ENCODE results near the gene PRB3. TPM values are rescaled to one million over a fixed set of nuclear protein-coding genes. Genes with fewer than 3 reads are reported as not detected.

The PRB3 gene
- polyA plus RNA-seq, 2 of the 4 experiments (the other 2 are of a cell fraction) = not detected

DNA sequence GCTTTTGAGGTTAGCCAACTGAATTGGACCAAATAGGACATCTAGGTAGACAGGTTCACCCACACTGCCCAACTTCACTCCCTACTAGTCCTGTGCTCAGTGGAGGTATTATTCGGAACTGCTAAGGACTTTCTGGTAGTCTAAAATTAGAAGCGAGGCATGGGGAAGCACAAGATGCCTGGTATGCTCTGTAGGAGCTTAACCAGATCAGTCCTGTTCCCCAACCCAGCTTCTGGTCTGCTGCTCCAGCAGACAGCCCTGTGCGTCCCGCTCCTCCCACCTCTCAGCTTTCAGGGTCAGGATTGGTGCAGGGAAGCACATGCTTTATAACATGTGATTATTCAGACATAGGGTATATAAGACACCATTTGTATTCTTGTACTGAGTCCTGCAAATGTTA lies 31.2 kb downstream of the PRB3 start:
- H3K4me2 ChIP-seq = no peak overlapping the region
- TF ChIP-seq, protein P1, sequence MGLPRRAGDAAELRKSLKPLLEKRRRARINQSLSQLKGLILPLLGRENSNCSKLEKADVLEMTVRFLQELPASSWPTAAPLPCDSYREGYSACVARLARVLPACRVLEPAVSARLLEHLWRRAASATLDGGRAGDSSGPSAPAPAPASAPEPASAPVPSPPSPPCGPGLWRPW (IDR thresholded peaks at IDR 0.05) = no peak
- TF ChIP-seq HOXA7 (CRISPR knock-in tag; IDR thresholded peaks at IDR 0.05) (no peak), EP300 (IDR thresholded peaks at IDR 0.05) (no peak), POLR2AphosphoS2 (conservative IDR thresholded peaks at IDR 0.05; ENCODE audit: low read length) (no peak), HDAC2 (IDR thresholded peaks at IDR 0.05) (no peak)
- TF ChIP-seq, protein P2, sequence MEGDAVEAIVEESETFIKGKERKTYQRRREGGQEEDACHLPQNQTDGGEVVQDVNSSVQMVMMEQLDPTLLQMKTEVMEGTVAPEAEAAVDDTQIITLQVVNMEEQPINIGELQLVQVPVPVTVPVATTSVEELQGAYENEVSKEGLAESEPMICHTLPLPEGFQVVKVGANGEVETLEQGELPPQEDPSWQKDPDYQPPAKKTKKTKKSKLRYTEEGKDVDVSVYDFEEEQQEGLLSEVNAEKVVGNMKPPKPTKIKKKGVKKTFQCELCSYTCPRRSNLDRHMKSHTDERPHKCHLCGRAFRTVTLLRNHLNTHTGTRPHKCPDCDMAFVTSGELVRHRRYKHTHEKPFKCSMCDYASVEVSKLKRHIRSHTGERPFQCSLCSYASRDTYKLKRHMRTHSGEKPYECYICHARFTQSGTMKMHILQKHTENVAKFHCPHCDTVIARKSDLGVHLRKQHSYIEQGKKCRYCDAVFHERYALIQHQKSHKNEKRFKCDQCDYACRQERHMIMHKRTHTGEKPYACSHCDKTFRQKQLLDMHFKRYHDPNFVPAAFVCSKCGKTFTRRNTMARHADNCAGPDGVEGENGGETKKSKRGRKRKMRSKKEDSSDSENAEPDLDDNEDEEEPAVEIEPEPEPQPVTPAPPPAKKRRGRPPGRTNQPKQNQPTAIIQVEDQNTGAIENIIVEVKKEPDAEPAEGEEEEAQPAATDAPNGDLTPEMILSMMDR (IDR thresholded peaks at IDR 0.05) = no peak
- TF ChIP-seq, protein P3, sequence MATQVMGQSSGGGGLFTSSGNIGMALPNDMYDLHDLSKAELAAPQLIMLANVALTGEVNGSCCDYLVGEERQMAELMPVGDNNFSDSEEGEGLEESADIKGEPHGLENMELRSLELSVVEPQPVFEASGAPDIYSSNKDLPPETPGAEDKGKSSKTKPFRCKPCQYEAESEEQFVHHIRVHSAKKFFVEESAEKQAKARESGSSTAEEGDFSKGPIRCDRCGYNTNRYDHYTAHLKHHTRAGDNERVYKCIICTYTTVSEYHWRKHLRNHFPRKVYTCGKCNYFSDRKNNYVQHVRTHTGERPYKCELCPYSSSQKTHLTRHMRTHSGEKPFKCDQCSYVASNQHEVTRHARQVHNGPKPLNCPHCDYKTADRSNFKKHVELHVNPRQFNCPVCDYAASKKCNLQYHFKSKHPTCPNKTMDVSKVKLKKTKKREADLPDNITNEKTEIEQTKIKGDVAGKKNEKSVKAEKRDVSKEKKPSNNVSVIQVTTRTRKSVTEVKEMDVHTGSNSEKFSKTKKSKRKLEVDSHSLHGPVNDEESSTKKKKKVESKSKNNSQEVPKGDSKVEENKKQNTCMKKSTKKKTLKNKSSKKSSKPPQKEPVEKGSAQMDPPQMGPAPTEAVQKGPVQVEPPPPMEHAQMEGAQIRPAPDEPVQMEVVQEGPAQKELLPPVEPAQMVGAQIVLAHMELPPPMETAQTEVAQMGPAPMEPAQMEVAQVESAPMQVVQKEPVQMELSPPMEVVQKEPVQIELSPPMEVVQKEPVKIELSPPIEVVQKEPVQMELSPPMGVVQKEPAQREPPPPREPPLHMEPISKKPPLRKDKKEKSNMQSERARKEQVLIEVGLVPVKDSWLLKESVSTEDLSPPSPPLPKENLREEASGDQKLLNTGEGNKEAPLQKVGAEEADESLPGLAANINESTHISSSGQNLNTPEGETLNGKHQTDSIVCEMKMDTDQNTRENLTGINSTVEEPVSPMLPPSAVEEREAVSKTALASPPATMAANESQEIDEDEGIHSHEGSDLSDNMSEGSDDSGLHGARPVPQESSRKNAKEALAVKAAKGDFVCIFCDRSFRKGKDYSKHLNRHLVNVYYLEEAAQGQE (IDR thresholded peaks at IDR 0.05) = no peak
- no peak overlapping the region for H3K27ac ChIP-seq
- ATAC-seq (no peak), DNase-seq (ENCODE audit: low read depth in 1 of 2, low spot score in 1 of 2) (no peak), FAIRE-seq (no peak)
- 11% methylated on average over 4 of the region's 4 CpGs for WGBS (ENCODE audit: missing lambda C conversion rate)
- ChIA-PET CTCF (interaction anchor here (1.9 kb wide), 1 partner anchor 10 kb away, joined by 6 read pairs; no protein-coding TSS in a partner anchor), POLR2A (no interaction called here)
- no peak overlapping the region for H3K4me3 ChIP-seq
- H3K9me3 ChIP-seq = no peaks in the 10 kb centered on the region
- H3K4me1 ChIP-seq = no peaks in the 10 kb centered on the region

DNA sequence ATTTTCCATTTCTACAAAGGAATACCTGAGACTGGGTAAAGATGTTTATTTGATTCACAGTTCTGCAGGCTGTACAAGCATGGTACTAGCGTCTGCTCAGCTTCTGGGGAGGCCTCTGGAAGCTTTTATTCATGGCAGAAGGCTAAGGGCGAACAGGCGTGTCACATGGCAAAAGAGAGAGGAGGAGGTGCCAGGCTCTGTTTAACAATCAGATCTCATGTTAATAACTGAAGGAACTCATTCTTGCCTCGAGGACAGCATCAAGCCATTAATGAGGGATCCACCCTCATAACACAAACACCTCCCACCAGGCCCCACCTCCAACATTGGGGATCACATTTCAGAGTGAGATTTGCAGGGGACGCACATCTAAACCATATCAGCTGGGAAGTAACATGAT lies 36.0 kb downstream of the PRB3 start:
- ATAC-seq (no peak), DNase-seq (ENCODE audit: low read depth in 1 of 2, low spot score in 1 of 2) (no peak), FAIRE-seq (no peak)
- Histone ChIP-seq H3K4me2 (no peak overlapping the region), H3K4me3 (no peak overlapping the region), H3K27ac (no peak overlapping the region), H3K9me3 (no peaks in the 10 kb centered on the region), H3K4me1 (no peaks in the 10 kb centered on the region)
- ChIA-PET POLR2A (no interaction called here), CTCF (no interaction called here)
- WGBS (ENCODE audit: missing lambda C conversion rate) = 29% methylated on average over 5 of the region's 5 CpGs
- TF ChIP-seq MYC (IDR thresholded peaks at IDR 0.05; ENCODE audit: borderline replicate concordance, low read length) (no peak), EHMT2 (IDR thresholded peaks at IDR 0.05; ENCODE audit: low read depth) (no peak), EHF (CRISPR knock-in tag; IDR thresholded peaks at IDR 0.05) (no peak), CBX8 (IDR thresholded peaks at IDR 0.05) (no peak), NFE2L2 (conservative IDR thresholded peaks at IDR 0.05; ENCODE audit: low read length) (no peak), TP53 (CRISPR knock-in tag; IDR thresholded peaks at IDR 0.05) (no peak), ZNF302 (CRISPR knock-in tag; IDR thresholded peaks at IDR 0.05) (no peak), HDAC2 (IDR thresholded peaks at IDR 0.05) (no peak), FOXS1 (CRISPR knock-in tag; IDR thresholded peaks at IDR 0.05) (no peak), ZSCAN20 (CRISPR knock-in tag; IDR thresholded peaks at IDR 0.05) (no peak), ESRRA (IDR thresholded peaks at IDR 0.05; ENCODE audit: borderline replicate concordance, low read length) (no peak), RAD21 (conservative IDR thresholded peaks at IDR 0.05 in 1 of 2, IDR thresholded peaks at IDR 0.05 in 1 of 2) (no peak), MAFK (IDR thresholded peaks at IDR 0.05; ENCODE audit: partially characterized antibody) (no peak), MAZ (IDR thresholded peaks at IDR 0.05; ENCODE audit: borderline replicate concordance, low read depth, low read length) (no peak), JUNB (IDR thresholded peaks at IDR 0.05) (no peak), HOXB13 (CRISPR knock-in tag; IDR thresholded peaks at IDR 0.05; ENCODE audit: low read depth) (no peak), JUN (IDR thresholded peaks at IDR 0.05) (no peak), SREBF2 (IDR thresholded peaks at IDR 0.05) (no peak)
- TF ChIP-seq, protein P4, sequence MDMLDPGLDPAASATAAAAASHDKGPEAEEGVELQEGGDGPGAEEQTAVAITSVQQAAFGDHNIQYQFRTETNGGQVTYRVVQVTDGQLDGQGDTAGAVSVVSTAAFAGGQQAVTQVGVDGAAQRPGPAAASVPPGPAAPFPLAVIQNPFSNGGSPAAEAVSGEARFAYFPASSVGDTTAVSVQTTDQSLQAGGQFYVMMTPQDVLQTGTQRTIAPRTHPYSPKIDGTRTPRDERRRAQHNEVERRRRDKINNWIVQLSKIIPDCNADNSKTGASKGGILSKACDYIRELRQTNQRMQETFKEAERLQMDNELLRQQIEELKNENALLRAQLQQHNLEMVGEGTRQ (IDR thresholded peaks at IDR 0.05) = no peak
